Kidney glomerular epithelial cell (primary cell): ENCODE results near the gene KCTD21.
A peak's percentile ranks its signal among the peaks of the same experiment; 100 is the strongest.

Experiments used
- DNase-seq: peaks from one replicate; lab custom pipeline; 2025; lab: John Stamatoyannopoulos, UW

KCTD21 gene

GRCh38 chr11:78139422-78140391 is 48.7 kb downstream of the KCTD21 start, which contains the start of gene ALG8:
ALG8 (minus strand) TSS chr11:78139626; CDS start chr11:78139588, 38 bp downstream.
- DNase-seq = peak; percentile 90

DNA sequence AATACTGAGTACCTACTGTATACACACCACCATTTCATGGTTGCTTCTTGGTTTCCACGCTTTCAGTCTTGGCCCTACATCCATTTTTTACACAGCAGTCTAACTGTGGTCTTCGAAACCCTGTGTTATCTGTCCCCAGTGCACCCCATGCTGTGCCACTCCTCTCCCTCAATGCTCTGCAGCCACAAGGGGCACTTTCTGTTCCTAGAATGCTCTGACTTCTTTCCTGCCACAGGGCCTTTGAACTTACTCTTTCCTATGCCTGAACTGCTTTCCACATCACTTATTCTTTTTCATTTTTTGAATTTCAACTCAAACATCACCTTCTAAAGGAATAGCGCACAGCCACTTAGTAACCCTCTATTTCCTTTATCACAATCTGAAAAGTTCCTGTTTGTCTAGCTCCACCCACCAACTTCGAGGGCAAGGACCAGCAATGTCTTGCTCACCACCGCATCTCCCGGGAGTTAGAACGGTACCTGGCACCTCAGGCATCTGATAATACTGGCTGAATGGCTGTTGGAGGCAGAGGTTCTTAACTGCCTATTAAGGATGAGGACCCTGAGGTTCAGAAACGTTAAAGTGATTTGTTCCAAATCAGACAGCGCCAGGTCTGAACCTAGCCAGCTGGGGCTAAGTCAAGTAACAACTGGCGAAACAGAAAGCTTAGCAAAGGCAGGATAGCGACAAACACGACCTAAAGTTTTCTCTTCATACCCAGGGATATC is 49.6 kb downstream of the KCTD21 start:
- peak; percentile 65 for DNase-seq

DNA sequence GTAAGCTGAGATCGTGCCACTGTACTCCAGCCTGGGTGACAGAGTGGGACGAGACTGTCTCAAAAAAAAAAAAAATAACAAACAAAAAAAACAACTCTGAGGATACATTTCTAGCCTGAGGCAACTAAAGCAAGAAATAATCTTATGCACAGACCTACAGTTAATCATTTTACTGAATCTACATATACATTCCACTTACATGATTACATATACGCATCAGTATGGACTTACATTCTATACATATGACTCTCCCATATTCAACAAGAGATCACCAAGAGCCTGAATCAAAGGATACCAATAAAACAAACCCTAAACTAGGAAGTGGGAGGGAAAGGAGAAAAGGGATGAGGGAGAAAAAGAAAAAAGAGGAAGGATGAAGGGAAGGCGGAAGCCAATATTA is 50.1 kb downstream of the KCTD21 start:
- no peak for DNase-seq

DNA sequence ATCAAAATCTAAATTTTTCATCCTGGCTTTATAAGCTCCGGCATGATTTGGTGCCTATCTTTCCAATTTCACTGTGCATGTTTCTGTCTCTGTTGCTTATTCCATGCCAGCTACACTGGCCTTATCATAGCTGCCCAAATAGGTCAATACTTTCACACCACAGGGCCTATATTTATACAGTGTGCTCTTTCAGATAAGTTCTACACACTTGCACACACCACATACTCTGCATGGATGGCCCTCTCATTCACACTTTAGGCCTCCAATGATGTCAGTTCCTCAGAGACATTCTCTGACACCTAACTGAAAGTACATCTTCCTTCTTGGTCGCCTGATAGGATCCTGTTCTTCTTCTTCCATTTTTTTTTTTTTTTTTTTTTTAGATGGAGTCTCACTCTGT is 56.0 kb downstream of the KCTD21 start:
- no peak for DNase-seq

DNA sequence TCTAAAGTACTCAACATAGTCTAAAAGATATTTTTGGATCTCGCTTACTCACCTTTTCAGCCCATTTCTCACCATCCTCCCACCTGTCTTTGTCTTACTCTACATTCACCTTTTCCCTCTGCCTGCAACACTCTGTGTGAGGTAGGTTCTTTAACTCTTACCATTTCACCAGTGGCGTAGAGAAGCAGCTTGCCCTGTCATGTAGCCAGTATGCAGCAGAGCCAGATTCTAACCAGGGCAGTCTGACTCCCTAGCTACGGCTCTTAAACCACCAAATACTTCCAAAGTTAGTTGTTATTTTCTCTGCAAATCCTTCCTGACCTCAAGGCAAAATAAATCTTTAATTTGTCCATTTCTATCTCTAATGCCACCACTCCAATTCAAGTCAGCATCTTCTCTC is 56.5 kb downstream of the KCTD21 start:
- DNase-seq = no peak

- no peak for DNase-seq
These were observed 61.0 kb downstream of the KCTD21 start for GRCh38 chr11:78127403-78127802.
